Gastrocnemius medialis (tissue), 4 donors: ENCODE data around the gene RADIL.

ENCODE experiments used
- CTCF ChIP-seq, 5 experiments: fragments of 450-650 bp in 3 of 5; fragments of 200-600 bp in 2 of 5; sonication (generic) in 2 of 5; IDR thresholded peaks in 4 of 5; conservative IDR thresholded peaks in 1 of 5; 1 replicate in 4 of 5; 2 replicates in 1 of 5; pipeline ENCODE4 v1.5.1; 2016 to 2019; ENCODE audit warnings: antibody characterized with exemption in 5 of 5, mild to moderate bottlenecking in 3 of 5, moderate library complexity in 3 of 5
- POLR2A ChIP-seq, 2 donors: fragments of 450-650 bp; IDR thresholded peaks; one replicate each; pipeline ENCODE4 v1.6.1; 2017; ENCODE audit warnings: antibody characterized with exemption in 2 of 2, mild to moderate bottlenecking in 2 of 2, moderate library complexity in 2 of 2

GRCh38 chr7:4789194-4790077 lies 94.1 kb downstream of the RADIL start:
- TF ChIP-seq CTCF (IDR thresholded peaks at IDR 0.05 in 4 of 5, conservative IDR thresholded peaks at IDR 0.05 in 1 of 5), result no peak
- TF ChIP-seq POLR2A (IDR thresholded peaks at IDR 0.05), result no peak
